IMR-90 (cell line): ENCODE data around the gene HGD. TPM values are rescaled to one million over a fixed set of nuclear protein-coding genes. Genes with fewer than 3 reads are reported as not detected.
A peak's percentile ranks its signal among the peaks of the same experiment; 100 is the strongest.

Source experiments
- ATAC-seq: fragments of 200-7000 bp; cut with Tn5 transposase; 2 replicates; pipeline ENCODE4 v1.9.1; 2020; ENCODE audit warnings: low read depth, mild to moderate bottlenecking, moderate library complexity
- BruUV-seq: library from RNA; stranded (reverse); fragments of 400-500 nt; replicated peaks from 2 replicates; lab custom pipeline; 2021; lab: Mats Ljungman, UMichigan
- CTCF ChIA-PET: fragments of 300-600 bp; formaldehyde crosslinking; extraction: SDS; loops from one replicate; lab custom pipeline; 2021; ENCODE audit warnings: antibody characterized with exemption; lab: Yijun Ruan, JAX
- POLR2A ChIA-PET: fragments of 300-600 bp; sonication (Branson Sonifier 250); formaldehyde crosslinking; loops from one replicate; lab custom pipeline; 2022; ENCODE audit warnings: antibody characterized with exemption; ENCODE audit not compliant: unreplicated experiment; lab: Charles Lee
- DNase-seq: peaks from one replicate; pipeline ENCODE4 v3.0.0; 2013
- H2AFZ ChIP-seq: replicated peaks from 2 replicates; pipeline ENCODE3; 2013; ENCODE audit warnings: low read length, mild to moderate bottlenecking; ENCODE audit not compliant: poor library complexity
- H2AK5ac ChIP-seq: 2 replicates; pipeline ENCODE4 v1.6.1; 2013; ENCODE audit warnings: low read depth, low read length, inconsistent platforms
- H2AK9ac ChIP-seq: replicated peaks from 2 replicates; pipeline ENCODE3; 2013; ENCODE audit warnings: mild to moderate bottlenecking, low read depth, low read length, moderate library complexity; ENCODE audit not compliant: poor library complexity
- H2BK120ac ChIP-seq: 2 replicates; pipeline ENCODE4 v1.6.1; 2013; ENCODE audit warnings: low read depth, low read length, inconsistent platforms
- H2BK15ac ChIP-seq: 3 replicates; pipeline ENCODE4 v1.6.1; 2013; ENCODE audit warnings: low read depth, low read length, inconsistent platforms
- H2BK20ac ChIP-seq: 2 replicates; pipeline ENCODE4 v1.6.1; 2013; ENCODE audit warnings: low read depth, mild to moderate bottlenecking, inconsistent platforms, low read length, moderate library complexity
- H2BK5ac ChIP-seq: 2 replicates; pipeline ENCODE4 v1.6.1; 2013; ENCODE audit warnings: mild to moderate bottlenecking, low read depth, low read length, inconsistent platforms; ENCODE audit not compliant: poor library complexity, severe bottlenecking
- H3K14ac ChIP-seq: replicated peaks from 2 replicates; pipeline ENCODE4 v1.6.1; 2013; ENCODE audit warnings: low read depth, low read length, inconsistent platforms
- H3K18ac ChIP-seq: 2 replicates; pipeline ENCODE4 v1.6.1; 2013; ENCODE audit warnings: low read depth, low read length, control low read depth
- H3K23ac ChIP-seq: 2 replicates; pipeline ENCODE4 v1.6.1; 2013; ENCODE audit warnings: low read depth, low read length, inconsistent platforms
- H3K27ac ChIP-seq: 2 replicates; pipeline ENCODE4 v1.5.1; 2013; ENCODE audit warnings: mild to moderate bottlenecking, control low read depth, low read length; ENCODE audit not compliant: insufficient read depth
- H3K27me3 ChIP-seq: 2 replicates; pipeline ENCODE4 v1.6.1; 2013; ENCODE audit warnings: low read length; ENCODE audit not compliant: control insufficient read depth, insufficient read depth
- H3K36me3 ChIP-seq: 2 replicates; pipeline ENCODE4 v1.6.1; 2013; ENCODE audit warnings: low read length, mixed read lengths; ENCODE audit not compliant: control insufficient read depth, insufficient read depth
- H3K4ac ChIP-seq: 2 replicates; pipeline ENCODE4 v1.6.1; 2013; ENCODE audit warnings: low read depth, low read length, inconsistent platforms
- H3K4me1 ChIP-seq: 2 replicates; pipeline ENCODE4 v1.6.1; 2013; ENCODE audit warnings: low read length, mixed read lengths; ENCODE audit not compliant: control insufficient read depth, insufficient read depth
- H3K4me2 ChIP-seq: 2 replicates; pipeline ENCODE4 v1.6.1; 2013; ENCODE audit warnings: low read depth, mild to moderate bottlenecking, control low read depth, low read length, moderate library complexity
- H3K4me3 ChIP-seq: 2 replicates; pipeline ENCODE4 v1.5.1; 2013; ENCODE audit warnings: low read depth, mild to moderate bottlenecking, control low read depth, low read length, moderate library complexity; ENCODE audit not compliant: insufficient read depth
- H3K56ac ChIP-seq: 2 replicates; pipeline ENCODE4 v1.6.1; 2013; ENCODE audit warnings: low read length, inconsistent platforms; ENCODE audit not compliant: insufficient read depth; ENCODE audit errors: extremely low read depth
- H3K79me1 ChIP-seq, 2 experiments: 2 replicates each; pipeline ENCODE4 v1.6.1; 2013; ENCODE audit warnings: low read length in 2 of 2, inconsistent platforms in 1 of 2, low read depth in 1 of 2
- H3K9ac ChIP-seq: 2 replicates; pipeline ENCODE4 v1.6.1; 2013; ENCODE audit warnings: low read depth, low read length, control low read depth
- H3K9me1 ChIP-seq: 2 replicates; pipeline ENCODE4 v1.6.1; 2013; ENCODE audit warnings: low read length, inconsistent platforms; ENCODE audit not compliant: insufficient read depth
- H3K9me3 ChIP-seq: 2 replicates; pipeline ENCODE4 v1.6.1; 2013; ENCODE audit warnings: low read length; ENCODE audit not compliant: control insufficient read depth, insufficient read depth
- H4K20me1 ChIP-seq: 2 replicates; pipeline ENCODE4 v1.6.1; 2013; ENCODE audit warnings: low read length, inconsistent platforms; ENCODE audit not compliant: insufficient read depth
- H4K5ac ChIP-seq: 2 replicates; pipeline ENCODE4 v1.6.1; 2013; ENCODE audit warnings: mild to moderate bottlenecking, low read depth, low read length, control low read depth
- H4K8ac ChIP-seq, 2 experiments: 2 replicates each; pipeline ENCODE4 v1.6.1; 2013; ENCODE audit warnings: low read depth in 2 of 2, low read length in 2 of 2, control low read depth in 1 of 2, inconsistent platforms in 1 of 2
- H4K91ac ChIP-seq: 2 replicates; pipeline ENCODE4 v1.6.1; 2013; ENCODE audit warnings: low read depth, low read length, inconsistent platforms; ENCODE audit not compliant: insufficient read depth
- RAD21 ChIP-seq: IDR thresholded peaks from 2 replicates; pipeline ENCODE4 v1.6.1; 2012; ENCODE audit warnings: low read length, improper control_type of control experiment
- RFX5 ChIP-seq: IDR thresholded peaks from 2 replicates; pipeline ENCODE4 v1.8.0; 2012; ENCODE audit warnings: low read depth, mild to moderate bottlenecking, low read length, moderate library complexity
- WGBS, 2 experiments: methylation state at CpG; one replicate each; pipeline versions ENCODE4 v1.1.5 to v1.1.7; 2013; ENCODE audit warnings: missing lambda C conversion rate in 2 of 2; ENCODE audit not compliant: insufficient read length in 1 of 2; ENCODE audit errors: extremely low coverage in 2 of 2; 5-methylcytosine and 5-hydroxymethylcytosine counted together
- dilution Hi-C: fragments of 300-500 bp; cut with HindIII; formaldehyde crosslinking; loops from one replicate; pipeline ENCODE4 v1.14.3; 2018; ENCODE audit warnings: low sequenced_read_pairs; ENCODE audit not compliant: unreplicated experiment
- in situ Hi-C: fragments of 300-500 bp; cut with MboI; formaldehyde crosslinking; loops from 3 replicates; pipeline ENCODE4 v1.14.3; 2019; ENCODE audit warnings: low sequenced_read_pairs, inconsistent platforms, mixed read lengths
- intact Hi-C: fragments of 100-400 bp; cut with micrococcal nuclease; formaldehyde crosslinking; loops from 2 replicates; pipeline ENCODE4 v1.10.0; 2022
- polyA plus RNA-seq, 3 experiments: library from polyadenylated mRNA; depleted of rRNA; stranded (reverse); fragments of >200 nt; gene quantifications; 2 replicates each; pipeline ENCODE4 v1.2.3, GENCODE V29; 2012; ENCODE audit warnings: low replicate concordance in 1 of 3
- total RNA-seq: library from RNA; depleted of rRNA; stranded (reverse); fragments of >200 nt; gene quantifications from 2 replicates; pipeline ENCODE4 v1.2.3, GENCODE V29; 2012

The HGD gene
- total and polyA plus RNA-seq, 2 of the 4 experiments (the other 2 are of a cell fraction), result 0.14 TPM; not detected in 1

GRCh38 chr3:120649830-120650233 is 32.2 kb downstream of the HGD start:
- ChIA-PET CTCF (no interaction called here), POLR2A (no interaction called here)
- Histone ChIP-seq H4K20me1 (no peaks in the 10 kb centered on the region), H3K9me1 (peaks cover 8% of the 10 kb centered on the region; the same call in 1 of the 2 replicates), H3K56ac (no peak overlapping the region; the same call in 1 of the 2 replicates), H3K18ac (peak overlapping the region; percentile 82; the same call in 1 of the 2 replicates), H3K79me1 (no peaks in the 10 kb centered on the region), H4K91ac (peak overlapping the region; percentile 78), H2BK5ac (peak overlapping the region; percentile 85), H2AK5ac (peak overlapping the region; percentile 58; the same call in 1 of the 2 replicates), H3K4me1 (peaks cover 25% of the 10 kb centered on the region), H3K4me3 (no peak overlapping the region), H4K8ac (peak overlapping the region in 1 of 2 experiments; percentile 70; a peak in 2 of 4 replicates), H3K14ac (0 out of 2 replicates have a peak overlapping the region, but pooled peaks have one; percentile 54), H2AK9ac (no peak overlapping the region), H3K36me3 (no peaks in the 10 kb centered on the region), H4K5ac (peak overlapping the region; percentile 70; the same call in 1 of the 2 replicates), H3K27me3 (no peaks in the 10 kb centered on the region), H2AFZ (no peak overlapping the region), H3K9ac (no peak overlapping the region), H2BK120ac (peak overlapping the region; percentile 66), H3K23ac (peak overlapping the region; percentile 49; the same call in 1 of the 2 replicates), H2BK15ac (peak overlapping the region; percentile 32; the same call in 1 of the 3 replicates), H3K4ac (peak overlapping the region; percentile 55; the same call in 1 of the 2 replicates), H3K27ac (peak overlapping the region; percentile 70; the same call in 1 of the 2 replicates), H3K4me2 (no peak overlapping the region; the same call in 1 of the 2 replicates), H3K9me3 (no peaks in the 10 kb centered on the region), H2BK20ac (peak overlapping the region; percentile 76; the same call in 1 of the 2 replicates)
- DNase-seq (no peak), ATAC-seq (peak; percentile 24)
- in situ Hi-C loops, result no loop called here
- WGBS, 2 experiments, result no CpG with 5 or more reads among the region's 3 CpGs
- intact Hi-C loops, result no loop called here
- dilution Hi-C loops, result no loop called here
- peak; percentile 64 for TF ChIP-seq RFX5
- no peak for TF ChIP-seq RAD21
- BruUV-seq, result no TSS peak
